H9 (cell line): ENCODE data around the gene NIT2. TPM values are rescaled to one million over a fixed set of nuclear protein-coding genes. Genes with fewer than 3 reads are reported as not detected.

Source experiments
- DNase-seq: peaks from one replicate; pipeline ENCODE4 v3.0.0-alpha.2; 2017
- H2AFZ ChIP-seq: one replicate; pipeline ENCODE4 v1.6.1; 2013; ENCODE audit warnings: mild to moderate bottlenecking, low read length, control low read depth, moderate library complexity
- H2AK5ac ChIP-seq: 2 replicates; pipeline ENCODE4 v1.6.1; 2013; ENCODE audit warnings: low read length, control low read depth, mixed read lengths; ENCODE audit not compliant: insufficient read length
- H2BK120ac ChIP-seq: one replicate; pipeline ENCODE4 v1.6.1; 2013; ENCODE audit warnings: low read depth, mild to moderate bottlenecking, low read length, control low read depth, inconsistent platforms; ENCODE audit not compliant: poor library complexity, severe bottlenecking
- H2BK12ac ChIP-seq: 2 replicates; pipeline ENCODE4 v1.6.1; 2013; ENCODE audit warnings: low read length, control low read depth, mixed read lengths, low read depth; ENCODE audit not compliant: insufficient read length
- H2BK15ac ChIP-seq: 2 replicates; pipeline ENCODE4 v1.6.1; 2013; ENCODE audit warnings: low read depth, low read length, control low read depth
- H2BK20ac ChIP-seq: one replicate; pipeline ENCODE4 v1.6.1; 2013; ENCODE audit warnings: low read depth, mild to moderate bottlenecking, low read length, control low read depth, inconsistent platforms; ENCODE audit not compliant: poor library complexity, severe bottlenecking
- H2BK5ac ChIP-seq: 2 replicates; pipeline ENCODE4 v1.6.1; 2013; ENCODE audit warnings: low read length, control low read depth, mixed read lengths; ENCODE audit not compliant: insufficient read length
- H3K14ac ChIP-seq: 2 replicates; pipeline ENCODE4 v1.6.1; 2013; ENCODE audit warnings: low read length, control low read depth; ENCODE audit not compliant: insufficient read depth
- H3K18ac ChIP-seq: 2 replicates; pipeline ENCODE4 v1.6.1; 2013; ENCODE audit warnings: low read depth, mild to moderate bottlenecking, mixed read lengths, low read length, control low read depth; ENCODE audit not compliant: insufficient read length
- H3K23ac ChIP-seq: 2 replicates; pipeline ENCODE4 v1.6.1; 2013; ENCODE audit warnings: low read length, control low read depth, mixed read lengths, low read depth; ENCODE audit not compliant: insufficient read length
- H3K23me2 ChIP-seq: 2 replicates; pipeline ENCODE4 v1.6.1; 2013; ENCODE audit warnings: low read depth, mild to moderate bottlenecking, mixed read lengths, low read length, control low read depth; ENCODE audit not compliant: insufficient read length, poor library complexity, severe bottlenecking
- H3K27ac ChIP-seq: 2 replicates; pipeline ENCODE4 v1.5.1; 2013; ENCODE audit warnings: low read length, control low read depth, mixed read lengths, low read depth; ENCODE audit not compliant: insufficient read length
- H3K27me3 ChIP-seq: 2 replicates; pipeline ENCODE4 v1.6.1; 2013; ENCODE audit warnings: low read length, control low read depth, inconsistent platforms; ENCODE audit not compliant: insufficient read depth
- H3K4ac ChIP-seq: 2 replicates; pipeline ENCODE4 v1.6.1; 2013; ENCODE audit warnings: low read depth, mild to moderate bottlenecking, control low read depth, inconsistent platforms, low read length, moderate library complexity
- H3K4me1 ChIP-seq: 2 replicates; pipeline ENCODE4 v1.6.1; 2013; ENCODE audit warnings: low read length, control low read depth, inconsistent platforms; ENCODE audit not compliant: insufficient read depth
- H3K4me2 ChIP-seq: 2 replicates; pipeline ENCODE4 v1.6.1; 2013; ENCODE audit warnings: low read length, control low read depth, mixed read lengths; ENCODE audit not compliant: insufficient read length, insufficient read depth
- H3K56ac ChIP-seq: 2 replicates; pipeline ENCODE4 v1.6.1; 2013; ENCODE audit warnings: low read depth, mild to moderate bottlenecking, mixed read lengths, low read length, control low read depth; ENCODE audit not compliant: insufficient read length
- H3K79me1 ChIP-seq: 2 replicates; pipeline ENCODE4 v1.6.1; 2013; ENCODE audit warnings: low read depth, mild to moderate bottlenecking, moderate library complexity, low read length, control low read depth, inconsistent platforms; ENCODE audit not compliant: insufficient read depth, poor library complexity, severe bottlenecking
- H3K79me2 ChIP-seq: 2 replicates; pipeline ENCODE4 v1.6.1; 2013; ENCODE audit warnings: low read length, control low read depth, inconsistent platforms; ENCODE audit not compliant: insufficient read depth
- H3K9ac ChIP-seq: 2 replicates; pipeline ENCODE4 v1.6.1; 2013; ENCODE audit warnings: low read length, control low read depth, mixed read lengths; ENCODE audit not compliant: insufficient read length; ENCODE audit errors: extremely low read depth
- H3K9me3 ChIP-seq: one replicate; pipeline ENCODE4 v1.6.1; 2013; ENCODE audit warnings: low read depth, low read length, inconsistent platforms; ENCODE audit not compliant: control insufficient read depth
- H3T11ph ChIP-seq: one replicate; pipeline ENCODE4 v1.6.1; 2013; ENCODE audit warnings: mild to moderate bottlenecking, low read length, control low read depth, inconsistent platforms
- H4K20me1 ChIP-seq: one replicate; pipeline ENCODE4 v1.6.1; 2013; ENCODE audit not compliant: control insufficient read depth, insufficient read length, insufficient read depth
- H4K5ac ChIP-seq: 2 replicates; pipeline ENCODE4 v1.6.1; 2013; ENCODE audit warnings: low read depth, mild to moderate bottlenecking, mixed read lengths, low read length, control low read depth; ENCODE audit not compliant: insufficient read length
- H4K8ac ChIP-seq: replicated peaks from 2 replicates; pipeline ENCODE4 v1.6.1; 2013; ENCODE audit warnings: low read length, control low read depth, mixed read lengths, low read depth; ENCODE audit not compliant: insufficient read length
- H4K91ac ChIP-seq: 2 replicates; pipeline ENCODE4 v1.6.1; 2013; ENCODE audit warnings: low read depth, mild to moderate bottlenecking, moderate library complexity, mixed read lengths, low read length, control low read depth; ENCODE audit not compliant: insufficient read length
- H3K27ac Mint-ChIP-seq, 3 experiments: 2 replicates in 2 of 3; 3 replicates in 1 of 3; pipeline ENCODE4 v1.8.0; 2020 to 2021; ENCODE audit warnings: mixed read lengths in 3 of 3, mild to moderate bottlenecking in 1 of 3, moderate library complexity in 1 of 3
- H3K27me3 Mint-ChIP-seq: 2 replicates; pipeline ENCODE4 v1.8.0; 2021; ENCODE audit warnings: low read depth, mild to moderate bottlenecking, moderate library complexity, mixed read lengths
- H3K36me3 Mint-ChIP-seq, 3 experiments: 2 replicates in 2 of 3; 3 replicates in 1 of 3; pipeline ENCODE4 v1.8.0; 2020 to 2021; ENCODE audit warnings: low read depth in 3 of 3, mixed read lengths in 3 of 3; ENCODE audit not compliant: insufficient read depth in 1 of 3
- H3K4me1 Mint-ChIP-seq, 2 experiments: 2 replicates each; pipeline ENCODE4 v1.8.0; 2020; ENCODE audit warnings: mixed read lengths in 2 of 2
- H3K4me3 Mint-ChIP-seq, 2 experiments: 2 replicates in 1 of 2; 3 replicates in 1 of 2; pipeline ENCODE4 v1.8.0; 2020 to 2021; ENCODE audit warnings: mild to moderate bottlenecking in 2 of 2, mixed read lengths in 2 of 2, moderate library complexity in 1 of 2
- H3K9me3 Mint-ChIP-seq, 2 experiments: 2 replicates in 1 of 2; 3 replicates in 1 of 2; pipeline ENCODE4 v1.8.0; 2020; ENCODE audit warnings: mild to moderate bottlenecking in 2 of 2, mixed read lengths in 2 of 2, moderate library complexity in 1 of 2
- CTCF ChIP-seq: fragments of 200-600 bp; sonication (generic); conservative IDR thresholded peaks from 3 replicates; pipeline ENCODE4 v1.8.0; 2021; ENCODE audit warnings: antibody characterized with exemption, mild to moderate bottlenecking
- WGBS: extraction: QIAGEN DNeasy Blood & Tissue Kit; methylation state at CpG from one replicate; pipeline ENCODE4 v1.1.7; 2013; ENCODE audit warnings: missing lambda C conversion rate, low lambda C conversion rate, mixed read lengths; ENCODE audit not compliant: insufficient read length; ENCODE audit errors: extremely low coverage; 5-methylcytosine and 5-hydroxymethylcytosine counted together
- total RNA-seq: library from RNA; stranded (reverse); gene quantifications from 2 replicates; pipeline ENCODE4 v1.2.1, GENCODE V29; 2021

NIT2 gene
- total RNA-seq, 1 experiment from 2014 or later, result 26.6 TPM

GRCh38 chr3:100402891-100403290 is 68.3 kb downstream of the NIT2 start:
- H4K91ac ChIP-seq, result no peak overlapping the region
- H3K27ac ChIP-seq, result no peak overlapping the region
- H4K5ac ChIP-seq, result no peak overlapping the region
- 0 out of 2 replicates have a peak, but pooled peaks cover 2% of the 10 kb centered on the region for H3K4me1 ChIP-seq
- no peaks in the 10 kb centered on the region for H3K79me1 ChIP-seq
- no CpG with 5 or more reads among the region's 2 CpGs for WGBS
- peak overlapping the region; percentile 53 for H3K9ac ChIP-seq
- no peak overlapping the region for H3K4ac ChIP-seq
- H3K23ac ChIP-seq, result no peak overlapping the region
- no peak overlapping the region for H2AK5ac ChIP-seq
- H2BK5ac ChIP-seq, result no peak overlapping the region
- Mint-ChIP-seq H3K4me1 (peaks cover 34 to 35% of the 10 kb centered on the region in 2 experiments), H3K4me3 (peak overlapping the region; percentile 83 to 91), H3K9me3 (no peaks in the 10 kb centered on the region), H3K27ac (0 out of 7 replicates have a peak overlapping the region, but pooled peaks of 1 of the 3 experiments have one; percentile 44), H3K36me3 (peaks cover 14 to 28% (median 17%) of the 10 kb centered on the region in 3 experiments), H3K27me3 (peaks cover 4% of the 10 kb centered on the region)
- H2BK120ac ChIP-seq, result no peak overlapping the region
- H3K27me3 ChIP-seq, result no peaks in the 10 kb centered on the region
- H4K8ac ChIP-seq, result no peak overlapping the region
- H3K4me2 ChIP-seq, result peak overlapping the region; percentile 74
- no peak overlapping the region for H3K56ac ChIP-seq
- no peak for DNase-seq
- H2AFZ ChIP-seq, result no peak overlapping the region
- no peaks in the 10 kb centered on the region for H3K9me3 ChIP-seq
- no peaks in the 10 kb centered on the region for H4K20me1 ChIP-seq
- H2BK12ac ChIP-seq, result no peak overlapping the region
- peaks cover 6% of the 10 kb centered on the region for H3K23me2 ChIP-seq
- no peak overlapping the region for H2BK20ac ChIP-seq
- H3T11ph ChIP-seq, result no peak overlapping the region
- no peak overlapping the region for H3K14ac ChIP-seq
- no peak overlapping the region for H2BK15ac ChIP-seq
- H3K18ac ChIP-seq, result no peak overlapping the region
- peaks cover 20% of the 10 kb centered on the region; the same call in 1 of the 2 replicates for H3K79me2 ChIP-seq
- no peak for TF ChIP-seq CTCF
